GM12801 (cell line): ENCODE results near the gene IRX2.

ENCODE experiments used
- TF ChIP-seq, protein P1 (sequence below): IDR thresholded peaks from one replicate; pipeline ENCODE4 v1.5.1; 2011; ENCODE audit warnings: control low read depth; ENCODE audit not compliant: insufficient read length; ENCODE audit errors: extremely low read depth

IRX2 gene

GRCh38 chr5:2779459-2779858 lies 28.0 kb upstream of the IRX2 start:
- TF ChIP-seq, protein P1, sequence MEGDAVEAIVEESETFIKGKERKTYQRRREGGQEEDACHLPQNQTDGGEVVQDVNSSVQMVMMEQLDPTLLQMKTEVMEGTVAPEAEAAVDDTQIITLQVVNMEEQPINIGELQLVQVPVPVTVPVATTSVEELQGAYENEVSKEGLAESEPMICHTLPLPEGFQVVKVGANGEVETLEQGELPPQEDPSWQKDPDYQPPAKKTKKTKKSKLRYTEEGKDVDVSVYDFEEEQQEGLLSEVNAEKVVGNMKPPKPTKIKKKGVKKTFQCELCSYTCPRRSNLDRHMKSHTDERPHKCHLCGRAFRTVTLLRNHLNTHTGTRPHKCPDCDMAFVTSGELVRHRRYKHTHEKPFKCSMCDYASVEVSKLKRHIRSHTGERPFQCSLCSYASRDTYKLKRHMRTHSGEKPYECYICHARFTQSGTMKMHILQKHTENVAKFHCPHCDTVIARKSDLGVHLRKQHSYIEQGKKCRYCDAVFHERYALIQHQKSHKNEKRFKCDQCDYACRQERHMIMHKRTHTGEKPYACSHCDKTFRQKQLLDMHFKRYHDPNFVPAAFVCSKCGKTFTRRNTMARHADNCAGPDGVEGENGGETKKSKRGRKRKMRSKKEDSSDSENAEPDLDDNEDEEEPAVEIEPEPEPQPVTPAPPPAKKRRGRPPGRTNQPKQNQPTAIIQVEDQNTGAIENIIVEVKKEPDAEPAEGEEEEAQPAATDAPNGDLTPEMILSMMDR = no peak

DNA sequence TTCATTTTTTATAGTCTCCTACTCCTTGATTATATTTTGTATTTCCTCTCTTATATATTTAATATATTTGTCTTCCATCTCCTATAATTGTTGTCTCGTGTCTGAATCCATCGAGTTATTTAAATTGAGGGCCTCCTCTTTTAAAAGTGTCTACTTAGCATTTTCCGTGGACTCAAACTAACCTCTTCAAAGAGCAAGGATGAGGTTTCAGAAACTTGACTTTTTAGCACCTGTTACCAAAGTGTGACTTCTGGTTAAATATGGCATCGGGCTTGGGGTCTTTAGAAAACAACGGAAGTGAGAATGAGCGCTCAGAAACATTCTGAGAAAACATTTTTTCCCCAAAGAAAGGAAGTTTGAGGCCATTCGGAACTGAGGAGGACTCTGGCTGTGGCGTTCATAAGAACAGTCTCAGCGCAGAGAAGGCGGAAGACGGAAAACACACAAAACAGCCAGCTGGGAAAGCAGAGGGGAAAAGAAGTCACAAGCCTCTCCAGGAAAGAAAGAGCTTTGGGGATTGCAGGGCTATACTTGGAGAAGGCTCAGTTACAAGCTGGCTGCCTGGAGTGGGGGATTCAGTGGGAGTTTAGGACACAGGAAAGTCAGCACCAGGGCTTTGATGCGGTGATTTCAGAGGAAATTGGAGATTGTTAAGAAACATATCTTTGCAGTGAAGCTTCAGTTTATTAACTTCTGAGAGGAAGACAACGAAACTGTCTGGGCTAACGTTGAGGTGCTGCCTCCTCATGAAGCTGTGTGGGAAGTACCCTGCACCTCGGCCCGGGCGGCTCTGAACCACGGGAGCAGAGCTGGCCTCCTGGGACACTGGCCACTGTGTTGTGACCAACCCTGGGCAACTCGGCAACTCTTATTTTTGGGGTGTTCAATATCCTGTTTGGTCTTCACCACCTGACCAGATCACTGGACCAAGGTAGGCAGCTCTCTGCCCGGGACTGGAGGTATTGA lies 25.1 kb upstream of the IRX2 start:
- TF ChIP-seq, protein P1 = no peak

DNA sequence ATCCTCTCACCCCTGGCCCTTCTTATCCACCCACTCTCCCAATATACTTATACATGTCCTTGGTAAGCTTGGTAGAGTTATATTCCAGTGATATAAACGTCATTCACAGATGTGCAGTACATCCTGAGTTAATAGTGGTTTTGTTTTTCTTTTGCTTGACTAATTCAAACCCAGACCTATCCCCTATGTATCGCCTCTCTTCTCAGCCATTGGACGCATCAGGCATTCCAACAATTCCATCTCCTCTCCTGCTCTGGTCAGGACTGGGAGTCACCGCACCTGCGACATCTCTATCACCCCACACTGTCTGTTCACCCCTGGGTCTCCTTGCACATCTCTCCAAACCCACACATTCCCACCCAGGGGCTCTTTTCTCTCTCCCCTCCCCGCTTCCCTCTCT lies 21.9 kb upstream of the IRX2 start:
- TF ChIP-seq, protein P1 = no peak

- TF ChIP-seq, protein P1 = no peak
Observed at GRCh38 chr5:2767089-2767488, 15.6 kb upstream of the IRX2 start.

- TF ChIP-seq, protein P1 = no peak
Observed at GRCh38 chr5:2764581-2764980, 13.1 kb upstream of the IRX2 start.

DNA sequence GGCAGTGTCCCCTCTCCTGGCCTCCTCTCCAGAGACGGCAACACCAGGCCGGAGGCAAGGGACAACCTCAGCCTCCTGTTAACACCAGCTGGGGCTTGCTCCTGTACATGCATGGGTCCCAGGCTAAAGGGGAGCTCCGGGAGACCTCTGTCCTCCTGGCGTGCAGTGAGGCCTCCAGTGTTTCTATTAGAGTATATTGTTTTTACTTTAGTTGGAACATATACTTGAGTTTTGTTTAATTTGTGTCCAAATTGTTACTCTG lies 12.0 kb upstream of the IRX2 start:
- TF ChIP-seq, protein P1 = no peak

DNA sequence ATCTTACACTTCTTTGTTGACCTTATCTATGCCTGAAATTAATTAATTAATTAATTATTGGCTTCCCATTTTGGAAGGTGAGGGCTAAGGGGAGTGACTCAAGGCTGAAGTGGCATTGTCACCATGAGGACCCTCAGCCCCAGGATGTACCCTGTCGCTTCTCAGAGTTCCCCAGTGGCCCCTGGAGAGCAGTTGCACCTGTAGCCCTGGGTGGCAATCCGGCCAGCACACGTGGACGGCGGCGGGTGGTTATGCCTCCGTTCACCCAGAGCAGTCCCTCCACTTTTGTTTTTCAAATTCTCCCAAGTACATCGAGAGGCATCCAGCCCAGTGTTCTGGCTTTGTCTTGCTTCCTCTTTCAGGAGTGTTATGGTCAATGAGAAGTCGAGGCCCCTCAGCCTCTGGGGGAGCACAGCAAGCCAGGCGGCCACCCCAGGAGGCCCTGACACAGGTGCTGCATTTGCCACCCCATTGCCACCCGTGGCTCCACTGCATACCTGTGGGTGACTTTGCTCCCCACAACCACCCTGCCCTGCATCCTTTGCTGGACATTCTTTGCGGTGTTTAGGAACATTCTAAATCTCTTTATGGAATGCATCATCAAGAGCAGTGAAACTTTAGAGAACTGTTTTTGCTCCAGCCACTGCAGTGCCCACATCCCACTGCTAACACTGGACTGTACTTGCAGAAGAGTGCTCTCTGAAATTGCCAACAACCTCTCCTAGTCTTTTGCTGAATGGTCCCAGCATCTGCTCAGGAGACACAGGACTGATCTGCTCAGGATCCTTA lies 11.5 kb upstream of the IRX2 start:
- TF ChIP-seq, protein P1 = no peak
